Trophoblast cell (in vitro differentiated cells and primary cell): ENCODE data around the gene ABCC10.
A peak's percentile ranks its signal among the peaks of the same experiment; 100 is the strongest.

ENCODE experiments used
- DNase-seq, 2 donors: peaks; one replicate each; pipeline ENCODE4 v3.0.0-alpha.2; 2016
- H2AFZ ChIP-seq: 2 replicates; pipeline ENCODE4 v1.6.1; 2013; ENCODE audit warnings: low read length, moderate library complexity, mild to moderate bottlenecking; ENCODE audit not compliant: insufficient read depth, poor library complexity
- H2AK5ac ChIP-seq: 2 replicates; pipeline ENCODE4 v1.6.1; 2013; ENCODE audit warnings: mild to moderate bottlenecking, low read length
- H2BK120ac ChIP-seq: 2 replicates; pipeline ENCODE4 v1.6.1; 2013; ENCODE audit warnings: low read length, mild to moderate bottlenecking, moderate library complexity; ENCODE audit not compliant: insufficient read depth, poor library complexity
- H2BK12ac ChIP-seq: 2 replicates; pipeline ENCODE4 v1.6.1; 2013; ENCODE audit warnings: mild to moderate bottlenecking, low read length, moderate library complexity
- H2BK5ac ChIP-seq: 2 replicates; pipeline ENCODE4 v1.6.1; 2013; ENCODE audit warnings: low read length, low read depth, moderate library complexity, mild to moderate bottlenecking; ENCODE audit not compliant: poor library complexity
- H3K14ac ChIP-seq: 2 replicates; pipeline ENCODE4 v1.6.1; 2013; ENCODE audit warnings: mild to moderate bottlenecking, low read length
- H3K18ac ChIP-seq: 2 replicates; pipeline ENCODE4 v1.6.1; 2013; ENCODE audit warnings: mild to moderate bottlenecking, low read length
- H3K23ac ChIP-seq: 2 replicates; pipeline ENCODE4 v1.6.1; 2013; ENCODE audit warnings: low read length
- H3K27ac ChIP-seq: 2 replicates; pipeline ENCODE4 v1.5.1; 2013; ENCODE audit warnings: low read depth, mild to moderate bottlenecking, inconsistent platforms, low read length, moderate library complexity
- H3K27me3 ChIP-seq: 2 replicates; pipeline ENCODE4 v1.6.1; 2013; ENCODE audit warnings: inconsistent platforms, mild to moderate bottlenecking, low read length, moderate library complexity; ENCODE audit not compliant: insufficient read depth
- H3K36me3 ChIP-seq, 2 experiments: 1 replicate in 1 of 2; 2 replicates in 1 of 2; pipeline ENCODE4 v1.6.1; 2013; ENCODE audit warnings: low read length in 2 of 2, mild to moderate bottlenecking in 2 of 2, moderate library complexity in 1 of 2; ENCODE audit not compliant: insufficient read depth in 2 of 2, control insufficient read depth in 1 of 2
- H3K4ac ChIP-seq: 2 replicates; pipeline ENCODE4 v1.6.1; 2013; ENCODE audit warnings: low read depth, mild to moderate bottlenecking, low read length, moderate library complexity
- H3K4me1 ChIP-seq, 2 experiments: 1 replicate in 1 of 2; 2 replicates in 1 of 2; pipeline ENCODE4 v1.6.1; 2013; ENCODE audit warnings: low read length in 2 of 2, mild to moderate bottlenecking in 2 of 2, moderate library complexity in 1 of 2; ENCODE audit not compliant: insufficient read depth in 2 of 2, control insufficient read depth in 1 of 2
- H3K4me2 ChIP-seq: 2 replicates; pipeline ENCODE4 v1.6.1; 2013; ENCODE audit warnings: inconsistent platforms, mild to moderate bottlenecking, low read length, moderate library complexity
- H3K4me3 ChIP-seq: 2 replicates; pipeline ENCODE4 v1.5.1; 2013; ENCODE audit warnings: mild to moderate bottlenecking, low read depth, low read length, inconsistent platforms
- H3K79me1 ChIP-seq: one replicate; pipeline ENCODE4 v1.6.1; 2013; ENCODE audit warnings: low read length
- H3K79me2 ChIP-seq: 2 replicates; pipeline ENCODE4 v1.6.1; 2013; ENCODE audit warnings: low read length, mild to moderate bottlenecking; ENCODE audit not compliant: control insufficient read depth, insufficient read depth, poor library complexity
- H3K9ac ChIP-seq: 2 replicates; pipeline ENCODE4 v1.6.1; 2013; ENCODE audit warnings: mild to moderate bottlenecking, low read length
- H3K9me3 ChIP-seq: 2 replicates; pipeline ENCODE4 v1.6.1; 2013; ENCODE audit warnings: low read depth, mild to moderate bottlenecking, control low read depth, inconsistent platforms, low read length; ENCODE audit not compliant: insufficient read depth
- H4K12ac ChIP-seq: 2 replicates; pipeline ENCODE4 v1.6.1; 2013; ENCODE audit warnings: low read depth, mild to moderate bottlenecking, low read length, moderate library complexity
- H4K8ac ChIP-seq: 2 replicates; pipeline ENCODE4 v1.6.1; 2013; ENCODE audit warnings: low read depth, mild to moderate bottlenecking, low read length, moderate library complexity
- H4K91ac ChIP-seq: one replicate; pipeline ENCODE4 v1.6.1; 2013; ENCODE audit warnings: low read depth, mild to moderate bottlenecking, low read length, moderate library complexity
- WGBS: extraction: QIAGEN DNeasy Blood & Tissue Kit; methylation state at CpG from one replicate; pipeline ENCODE4 v1.1.7; 2013; ENCODE audit warnings: missing lambda C conversion rate; ENCODE audit not compliant: insufficient read length, insufficient coverage; ENCODE audit errors: extremely low coverage; 5-methylcytosine and 5-hydroxymethylcytosine counted together

Gene ABCC10

DNA sequence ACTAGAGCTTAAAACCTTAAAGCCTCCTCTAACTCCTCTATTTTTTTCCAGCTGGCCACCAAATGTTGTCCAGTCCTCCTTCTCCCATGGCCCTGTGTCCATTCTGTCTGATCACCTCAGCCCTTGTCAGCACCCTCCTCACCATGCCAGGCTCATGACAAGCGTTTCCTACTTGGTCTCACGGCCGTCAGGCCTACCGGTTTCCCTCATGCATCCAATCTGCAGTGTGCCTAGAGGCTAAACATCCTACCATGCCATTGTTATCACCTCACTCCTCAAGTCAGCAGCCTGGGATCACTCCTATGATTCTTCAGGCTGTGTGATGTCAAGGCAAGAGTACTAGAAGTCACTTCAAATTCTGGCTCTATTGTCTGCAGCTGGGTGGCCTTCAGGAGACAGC lies 40.4 kb downstream of the ABCC10 start:
- no CpG with 5 or more reads among the region's 4 CpGs for WGBS
- peak; percentile 93 for DNase-seq
- no peaks in the 10 kb centered on the region for H3K36me3 ChIP-seq
- H2AFZ ChIP-seq = no peak overlapping the region
- no peak overlapping the region for H2AK5ac ChIP-seq
- H3K27me3 ChIP-seq = no peaks in the 10 kb centered on the region
- no peaks in the 10 kb centered on the region for H3K79me1 ChIP-seq
- no peak overlapping the region for H3K18ac ChIP-seq
- no peak overlapping the region for H3K4ac ChIP-seq
- H2BK12ac ChIP-seq = no peak overlapping the region
- H3K23ac ChIP-seq = no peak overlapping the region
- H3K79me2 ChIP-seq = no peaks in the 10 kb centered on the region
- H3K14ac ChIP-seq = no peak overlapping the region
- H3K27ac ChIP-seq = no peak overlapping the region
- H4K8ac ChIP-seq = no peak overlapping the region
- no peak overlapping the region for H3K4me3 ChIP-seq
- no peak overlapping the region for H4K91ac ChIP-seq
- H2BK120ac ChIP-seq = no peak overlapping the region
- H4K12ac ChIP-seq = no peak overlapping the region
- no peaks in the 10 kb centered on the region for H3K9me3 ChIP-seq
- no peak overlapping the region for H3K9ac ChIP-seq
- no peak overlapping the region for H3K4me2 ChIP-seq
- H2BK5ac ChIP-seq = no peak overlapping the region
- H3K4me1 ChIP-seq = peaks cover 5 to 10% of the 10 kb centered on the region in 2 experiments

DNA sequence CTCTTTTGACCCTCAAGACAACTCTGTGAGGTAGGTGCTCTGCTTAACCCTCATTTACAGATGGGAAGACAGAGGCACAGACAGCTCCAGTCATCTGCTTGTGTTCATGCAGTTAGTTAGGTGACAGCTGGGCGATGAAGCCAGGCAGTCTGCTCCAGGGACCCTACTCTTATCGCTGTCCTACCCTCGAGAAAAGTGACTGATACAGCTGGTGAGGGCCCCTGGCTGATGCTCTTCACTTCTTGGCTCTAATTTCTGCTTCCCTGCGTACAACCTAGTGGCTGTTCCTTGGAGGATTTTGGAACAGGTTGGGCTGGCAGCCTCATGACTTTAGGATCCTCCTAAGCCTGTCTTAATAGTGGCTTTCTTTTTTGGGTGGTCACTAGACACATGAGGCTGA lies 40.9 kb downstream of the ABCC10 start:
- Histone ChIP-seq H3K18ac (no peak overlapping the region), H2AFZ (no peak overlapping the region), H4K91ac (no peak overlapping the region), H3K4ac (no peak overlapping the region), H3K9ac (no peak overlapping the region), H3K79me2 (no peaks in the 10 kb centered on the region), H3K4me2 (no peak overlapping the region), H3K27me3 (no peaks in the 10 kb centered on the region), H4K12ac (no peak overlapping the region), H2AK5ac (no peak overlapping the region), H3K27ac (no peak overlapping the region), H3K4me3 (no peak overlapping the region), H4K8ac (no peak overlapping the region), H3K4me1 (peaks cover 5 to 10% of the 10 kb centered on the region in 2 experiments), H3K9me3 (no peaks in the 10 kb centered on the region), H3K14ac (no peak overlapping the region), H2BK5ac (no peak overlapping the region), H2BK12ac (no peak overlapping the region), H3K23ac (no peak overlapping the region), H2BK120ac (no peak overlapping the region), H3K79me1 (no peaks in the 10 kb centered on the region), H3K36me3 (no peaks in the 10 kb centered on the region)
- WGBS = no CpG with 5 or more reads among the region's 4 CpGs
- DNase-seq = no peak

DNA sequence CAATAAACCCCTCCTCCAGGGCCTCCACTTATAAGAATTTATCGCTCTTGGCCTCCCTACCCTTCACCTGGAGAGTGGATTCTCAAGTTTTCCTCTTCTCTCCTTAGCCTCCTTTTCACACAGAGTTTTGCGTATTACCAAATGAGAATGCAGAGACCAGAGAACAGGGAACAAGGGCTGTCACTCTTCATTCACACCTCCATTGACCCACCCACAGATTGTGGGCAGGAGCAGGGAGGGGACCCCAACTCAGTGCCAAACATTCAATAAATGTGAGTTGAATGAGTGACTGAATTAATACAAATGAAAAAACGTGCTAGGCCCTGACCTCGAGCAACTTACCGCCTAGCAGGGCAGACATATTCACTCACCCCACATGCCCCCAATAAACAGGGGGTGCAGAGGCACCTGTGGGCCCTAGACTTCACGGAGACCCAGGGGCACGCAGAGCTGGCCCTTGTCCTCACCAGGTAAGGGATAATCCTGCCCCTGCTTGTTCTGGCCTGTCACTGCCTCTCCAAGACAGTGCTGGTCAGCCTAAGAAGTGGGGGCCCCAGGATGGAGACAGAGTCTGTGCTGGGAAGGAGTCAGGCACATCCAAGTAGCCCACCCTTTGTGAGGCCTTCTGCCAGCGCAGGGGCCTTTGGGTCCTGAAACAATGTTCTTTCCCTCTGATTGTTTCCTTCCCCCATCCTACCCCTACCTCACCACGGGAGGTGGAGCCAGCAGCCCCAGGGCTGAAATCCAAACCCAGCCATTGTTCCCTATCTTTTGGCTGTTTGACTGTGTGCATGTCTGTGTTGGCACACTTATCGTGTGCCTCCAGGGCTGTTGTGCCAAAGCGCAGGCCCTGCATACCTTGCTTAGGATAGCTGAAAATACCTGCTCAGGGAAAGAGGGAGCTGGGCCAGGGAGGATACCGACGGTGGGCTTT lies 41.7 kb downstream of the ABCC10 start:
- no peak overlapping the region for H3K4ac ChIP-seq

DNA sequence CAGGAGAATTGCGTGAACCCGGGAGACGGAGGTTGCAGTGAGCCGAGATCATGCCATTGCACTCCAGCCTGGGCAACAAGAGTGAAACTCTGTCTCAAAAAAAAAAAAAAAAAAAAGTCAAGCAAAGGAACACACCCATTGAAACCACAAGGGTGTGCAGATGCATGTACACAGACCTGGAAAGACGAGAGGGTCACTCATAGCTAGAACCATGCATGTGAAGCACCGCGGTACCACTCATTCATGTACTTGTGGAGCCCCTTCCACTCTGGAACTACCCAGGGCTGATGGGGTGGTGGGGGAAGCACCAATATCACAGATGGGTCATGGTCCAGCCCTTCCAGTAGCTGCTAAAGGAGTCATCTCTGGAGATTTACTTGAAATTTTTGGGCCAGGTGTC lies 42.6 kb downstream of the ABCC10 start:
- Histone ChIP-seq H3K79me1 (no peaks in the 10 kb centered on the region), H3K27ac (no peak overlapping the region), H4K12ac (no peak overlapping the region), H3K9me3 (no peaks in the 10 kb centered on the region), H3K14ac (no peak overlapping the region), H4K91ac (no peak overlapping the region), H3K4me2 (no peak overlapping the region), H3K79me2 (no peaks in the 10 kb centered on the region), H3K4me3 (no peak overlapping the region), H2AFZ (no peak overlapping the region), H3K18ac (no peak overlapping the region), H2BK120ac (no peak overlapping the region), H3K27me3 (no peaks in the 10 kb centered on the region), H3K36me3 (no peaks in the 10 kb centered on the region), H3K4me1 (peaks cover 5 to 10% of the 10 kb centered on the region in 2 experiments), H3K23ac (no peak overlapping the region), H2BK12ac (no peak overlapping the region), H2BK5ac (no peak overlapping the region), H3K9ac (no peak overlapping the region), H2AK5ac (peak overlapping the region; percentile 85), H4K8ac (no peak overlapping the region), H3K4ac (no peak overlapping the region)
- no CpG with 5 or more reads among the region's 7 CpGs for WGBS
- peak; percentile 41 to 52 for DNase-seq

More for the DNA sequence above, 41.7 kb downstream of the ABCC10 start:
- Histone ChIP-seq H3K4me1 (peaks cover 5 to 10% of the 10 kb centered on the region in 2 experiments), H3K36me3 (no peaks in the 10 kb centered on the region), H2BK12ac (no peak overlapping the region), H3K14ac (no peak overlapping the region), H3K4me3 (no peak overlapping the region), H2BK5ac (no peak overlapping the region), H3K9me3 (no peaks in the 10 kb centered on the region), H3K23ac (no peak overlapping the region), H2AK5ac (no peak overlapping the region), H3K27me3 (no peaks in the 10 kb centered on the region), H3K27ac (no peak overlapping the region), H4K91ac (no peak overlapping the region), H3K18ac (no peak overlapping the region), H3K79me1 (no peaks in the 10 kb centered on the region), H2AFZ (no peak overlapping the region), H2BK120ac (no peak overlapping the region), H4K8ac (no peak overlapping the region), H3K9ac (no peak overlapping the region), H4K12ac (no peak overlapping the region), H3K79me2 (no peaks in the 10 kb centered on the region), H3K4me2 (no peak overlapping the region)
- peak; percentile 41 to 57 for DNase-seq
- WGBS = no CpG with 5 or more reads among the region's 13 CpGs
